ENCODE results near the gene SLC8A2.

DNA sequence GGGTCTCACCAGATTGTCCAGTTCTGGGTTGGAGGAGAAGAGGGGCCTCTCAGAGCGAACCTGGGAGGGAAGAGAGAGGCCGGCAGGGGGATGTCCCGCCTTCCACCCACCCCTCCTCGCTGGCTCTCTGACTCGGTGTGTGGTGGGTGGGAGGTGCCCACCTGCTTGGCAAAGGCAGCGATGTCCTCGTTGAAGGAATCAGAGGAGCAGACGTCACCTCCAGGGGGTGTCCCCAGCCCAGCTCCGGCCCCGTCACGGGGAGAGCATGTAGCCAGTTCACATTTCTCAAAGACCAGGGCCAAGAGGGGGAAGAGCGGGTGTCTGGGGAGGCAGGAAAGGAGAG, 55.1 kb downstream of the SLC8A2 start:
- TF ChIP-seq, protein P1, sequence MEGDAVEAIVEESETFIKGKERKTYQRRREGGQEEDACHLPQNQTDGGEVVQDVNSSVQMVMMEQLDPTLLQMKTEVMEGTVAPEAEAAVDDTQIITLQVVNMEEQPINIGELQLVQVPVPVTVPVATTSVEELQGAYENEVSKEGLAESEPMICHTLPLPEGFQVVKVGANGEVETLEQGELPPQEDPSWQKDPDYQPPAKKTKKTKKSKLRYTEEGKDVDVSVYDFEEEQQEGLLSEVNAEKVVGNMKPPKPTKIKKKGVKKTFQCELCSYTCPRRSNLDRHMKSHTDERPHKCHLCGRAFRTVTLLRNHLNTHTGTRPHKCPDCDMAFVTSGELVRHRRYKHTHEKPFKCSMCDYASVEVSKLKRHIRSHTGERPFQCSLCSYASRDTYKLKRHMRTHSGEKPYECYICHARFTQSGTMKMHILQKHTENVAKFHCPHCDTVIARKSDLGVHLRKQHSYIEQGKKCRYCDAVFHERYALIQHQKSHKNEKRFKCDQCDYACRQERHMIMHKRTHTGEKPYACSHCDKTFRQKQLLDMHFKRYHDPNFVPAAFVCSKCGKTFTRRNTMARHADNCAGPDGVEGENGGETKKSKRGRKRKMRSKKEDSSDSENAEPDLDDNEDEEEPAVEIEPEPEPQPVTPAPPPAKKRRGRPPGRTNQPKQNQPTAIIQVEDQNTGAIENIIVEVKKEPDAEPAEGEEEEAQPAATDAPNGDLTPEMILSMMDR (IDR thresholded peaks at IDR 0.05): no peak
- no peak for TF ChIP-seq POLR2A (IDR thresholded peaks at IDR 0.05)
